Spleen (tissue), 7 donors: Measurements from ENCODE around the gene NEUROG3.

Source experiments
- POLR2AphosphoS5 ChIP-seq, 3 donors: sonication (generic); formaldehyde crosslinking; IDR thresholded peaks; one replicate each; pipeline ENCODE4 v1.5.1; 2017; ENCODE audit warnings: antibody characterized with exemption in 3 of 3
- TF ChIP-seq, protein P1 (sequence below), 11 experiments: fragments of 200-600 bp in 7 of 11; fragments of 450-650 bp in 4 of 11; sonication (generic) in 4 of 11; IDR thresholded peaks in 8 of 11; conservative IDR thresholded peaks in 3 of 11; 1 replicate in 7 of 11; 2 replicates in 4 of 11; pipeline versions ENCODE4 v1.4.0 to v1.8.0; 2016 to 2021; ENCODE audit warnings: antibody characterized with exemption in 11 of 11, inconsistent platforms in 4 of 11, mild to moderate bottlenecking in 1 of 11
- donor health status: DM: no; HTN: no; CAD: no; lungs with moderate emphysema.
- donor health status: DM: no; HTN: no; CAD: no.
- donor health status: DM: no; HTN: no; CAD: no.

DNA sequence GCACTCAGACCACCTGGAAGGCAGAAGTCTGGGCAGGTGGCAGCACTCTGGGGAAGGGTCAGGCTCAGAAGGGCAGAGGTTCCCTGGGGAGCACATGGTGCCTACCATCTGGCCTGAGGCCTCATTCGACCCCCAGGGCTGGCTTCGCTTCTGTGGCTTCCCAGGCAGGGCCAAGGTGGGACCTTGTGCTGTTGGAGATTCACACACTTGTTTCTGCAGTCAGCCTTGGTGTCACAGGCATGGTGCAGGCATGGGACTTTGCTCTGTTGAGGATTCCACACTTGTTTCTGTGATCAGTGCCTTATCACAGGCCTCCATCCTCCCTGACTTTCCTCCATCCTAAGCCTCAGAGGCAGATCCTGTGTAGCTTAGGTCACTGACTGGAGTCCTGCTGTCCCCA lies 45.5 kb upstream of the NEUROG3 start:
- TF ChIP-seq, protein P1, sequence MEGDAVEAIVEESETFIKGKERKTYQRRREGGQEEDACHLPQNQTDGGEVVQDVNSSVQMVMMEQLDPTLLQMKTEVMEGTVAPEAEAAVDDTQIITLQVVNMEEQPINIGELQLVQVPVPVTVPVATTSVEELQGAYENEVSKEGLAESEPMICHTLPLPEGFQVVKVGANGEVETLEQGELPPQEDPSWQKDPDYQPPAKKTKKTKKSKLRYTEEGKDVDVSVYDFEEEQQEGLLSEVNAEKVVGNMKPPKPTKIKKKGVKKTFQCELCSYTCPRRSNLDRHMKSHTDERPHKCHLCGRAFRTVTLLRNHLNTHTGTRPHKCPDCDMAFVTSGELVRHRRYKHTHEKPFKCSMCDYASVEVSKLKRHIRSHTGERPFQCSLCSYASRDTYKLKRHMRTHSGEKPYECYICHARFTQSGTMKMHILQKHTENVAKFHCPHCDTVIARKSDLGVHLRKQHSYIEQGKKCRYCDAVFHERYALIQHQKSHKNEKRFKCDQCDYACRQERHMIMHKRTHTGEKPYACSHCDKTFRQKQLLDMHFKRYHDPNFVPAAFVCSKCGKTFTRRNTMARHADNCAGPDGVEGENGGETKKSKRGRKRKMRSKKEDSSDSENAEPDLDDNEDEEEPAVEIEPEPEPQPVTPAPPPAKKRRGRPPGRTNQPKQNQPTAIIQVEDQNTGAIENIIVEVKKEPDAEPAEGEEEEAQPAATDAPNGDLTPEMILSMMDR (IDR thresholded peaks at IDR 0.05 in 8 of 11, conservative IDR thresholded peaks at IDR 0.05 in 3 of 11) = no peak
- TF ChIP-seq POLR2AphosphoS5 (IDR thresholded peaks at IDR 0.05) = no peak
